ENCODE results near the gene ZSCAN20. TPM values are rescaled to one million over a fixed set of nuclear protein-coding genes. Genes with fewer than 3 reads are reported as not detected.

Gene ZSCAN20
- polyA plus RNA-seq, 2 donors, result 0.51 to 0.75 TPM

GRCh38 chr1:33443080-33443704, 29.3 kb upstream of the ZSCAN20 start:
- Histone ChIP-seq H3K4me1 (ENCODE audit: control insufficient read depth in 2 of 2, insufficient read depth in 2 of 2, low read length in 1 of 2) (no peaks in the 10 kb centered on the region), H3K9me3 (ENCODE audit: control insufficient read depth in 2 of 2, insufficient read depth in 1 of 2, low read depth in 1 of 2, low read length in 1 of 2) (no peaks in the 10 kb centered on the region), H3K4me3 (ENCODE audit: low read depth in 1 of 2, low read length in 2 of 2) (no peak overlapping the region), H3K27ac (ENCODE audit: low read depth in 2 of 2, low read length in 1 of 2) (no peak overlapping the region), H3K27me3 (ENCODE audit: control insufficient read depth in 1 of 2, insufficient read depth in 2 of 2, low read length in 2 of 2) (no peaks in the 10 kb centered on the region), H3K36me3 (ENCODE audit: control insufficient read depth in 2 of 2, insufficient read depth in 2 of 2, low read length in 1 of 2) (no peaks in the 10 kb centered on the region)
- 38 to 47% methylated on average over 4 of the region's 4 CpGs for WGBS, 2 donors

GRCh38 chr1:33443705-33444180, 28.7 kb upstream of the ZSCAN20 start:
- H3K27me3 ChIP-seq (ENCODE audit: control insufficient read depth in 1 of 2, insufficient read depth in 2 of 2, low read length in 2 of 2), result no peaks in the 10 kb centered on the region
- no peaks in the 10 kb centered on the region for H3K9me3 ChIP-seq (ENCODE audit: control insufficient read depth in 2 of 2, insufficient read depth in 1 of 2, low read depth in 1 of 2, low read length in 1 of 2)
- no peak overlapping the region for H3K27ac ChIP-seq (ENCODE audit: low read depth in 2 of 2, low read length in 1 of 2)
- 62 to 69% methylated on average over 6 of the region's 6 CpGs for WGBS, 2 donors
- H3K36me3 ChIP-seq (ENCODE audit: control insufficient read depth in 2 of 2, insufficient read depth in 2 of 2, low read length in 1 of 2), result no peaks in the 10 kb centered on the region
- H3K4me1 ChIP-seq (ENCODE audit: control insufficient read depth in 2 of 2, insufficient read depth in 2 of 2, low read length in 1 of 2), result no peaks in the 10 kb centered on the region
- H3K4me3 ChIP-seq (ENCODE audit: low read depth in 1 of 2, low read length in 2 of 2), result no peak overlapping the region

GRCh38 chr1:33445108-33445507, 27.3 kb upstream of the ZSCAN20 start:
- no peaks in the 10 kb centered on the region for H3K27me3 ChIP-seq (ENCODE audit: control insufficient read depth in 1 of 2, insufficient read depth in 2 of 2, low read length in 2 of 2)
- no peak overlapping the region for H3K27ac ChIP-seq (ENCODE audit: low read depth in 2 of 2, low read length in 1 of 2)
- H3K4me1 ChIP-seq (ENCODE audit: control insufficient read depth in 2 of 2, insufficient read depth in 2 of 2, low read length in 1 of 2), result no peaks in the 10 kb centered on the region
- H3K9me3 ChIP-seq (ENCODE audit: control insufficient read depth in 2 of 2, insufficient read depth in 1 of 2, low read depth in 1 of 2, low read length in 1 of 2), result no peaks in the 10 kb centered on the region
- 81 to 83% methylated on average over 6 of the region's 6 CpGs for WGBS, 2 donors
- H3K4me3 ChIP-seq (ENCODE audit: low read depth in 1 of 2, low read length in 2 of 2), result no peak overlapping the region
- no peaks in the 10 kb centered on the region for H3K36me3 ChIP-seq (ENCODE audit: control insufficient read depth in 2 of 2, insufficient read depth in 2 of 2, low read length in 1 of 2)

GRCh38 chr1:33446590-33446989, 25.9 kb upstream of the ZSCAN20 start:
- H3K27ac ChIP-seq (ENCODE audit: low read depth in 2 of 2, low read length in 1 of 2), result no peak overlapping the region
- H3K9me3 ChIP-seq (ENCODE audit: control insufficient read depth in 2 of 2, insufficient read depth in 1 of 2, low read depth in 1 of 2, low read length in 1 of 2), result no peaks in the 10 kb centered on the region
- H3K4me3 ChIP-seq (ENCODE audit: low read depth in 1 of 2, low read length in 2 of 2), result no peak overlapping the region
- WGBS, 2 donors, result 85 to 89% methylated on average over 3 of the region's 3 CpGs
- H3K27me3 ChIP-seq (ENCODE audit: control insufficient read depth in 1 of 2, insufficient read depth in 2 of 2, low read length in 2 of 2), result no peaks in the 10 kb centered on the region
- H3K36me3 ChIP-seq (ENCODE audit: control insufficient read depth in 2 of 2, insufficient read depth in 2 of 2, low read length in 1 of 2), result no peaks in the 10 kb centered on the region
- no peaks in the 10 kb centered on the region for H3K4me1 ChIP-seq (ENCODE audit: control insufficient read depth in 2 of 2, insufficient read depth in 2 of 2, low read length in 1 of 2)

GRCh38 chr1:33454646-33455282, 17.7 kb upstream of the ZSCAN20 start:
- 89 to 94% methylated on average over 8 of the region's 8 CpGs for WGBS, 2 donors
- Histone ChIP-seq H3K27me3 (ENCODE audit: control insufficient read depth in 1 of 2, insufficient read depth in 2 of 2, low read length in 2 of 2) (no peaks in the 10 kb centered on the region), H3K36me3 (ENCODE audit: control insufficient read depth in 2 of 2, insufficient read depth in 2 of 2, low read length in 1 of 2) (no peaks in the 10 kb centered on the region), H3K27ac (ENCODE audit: low read depth in 2 of 2, low read length in 1 of 2) (no peak overlapping the region), H3K4me1 (ENCODE audit: control insufficient read depth in 2 of 2, insufficient read depth in 2 of 2, low read length in 1 of 2) (no peaks in the 10 kb centered on the region), H3K4me3 (ENCODE audit: low read depth in 1 of 2, low read length in 2 of 2) (no peak overlapping the region), H3K9me3 (ENCODE audit: control insufficient read depth in 2 of 2, insufficient read depth in 1 of 2, low read depth in 1 of 2, low read length in 1 of 2) (no peaks in the 10 kb centered on the region)

GRCh38 chr1:33455539-33456501, 16.6 kb upstream of the ZSCAN20 start:
- Histone ChIP-seq H3K27me3 (ENCODE audit: control insufficient read depth in 1 of 2, insufficient read depth in 2 of 2, low read length in 2 of 2) (no peaks in the 10 kb centered on the region), H3K4me1 (ENCODE audit: control insufficient read depth in 2 of 2, insufficient read depth in 2 of 2, low read length in 1 of 2) (no peaks in the 10 kb centered on the region), H3K36me3 (ENCODE audit: control insufficient read depth in 2 of 2, insufficient read depth in 2 of 2, low read length in 1 of 2) (no peaks in the 10 kb centered on the region), H3K27ac (ENCODE audit: low read depth in 2 of 2, low read length in 1 of 2) (peak overlapping the region in 1 of 2 donors; percentile 37), H3K4me3 (ENCODE audit: low read depth in 1 of 2, low read length in 2 of 2) (no peak overlapping the region), H3K9me3 (ENCODE audit: control insufficient read depth in 2 of 2, insufficient read depth in 1 of 2, low read depth in 1 of 2, low read length in 1 of 2) (no peaks in the 10 kb centered on the region)
- WGBS, 2 donors, result 47 to 48% methylated on average over 8 of the region's 8 CpGs

GRCh38 chr1:33456502-33456886, 16.0 kb upstream of the ZSCAN20 start:
- WGBS, 2 donors, result 82 to 90% methylated on average over 6 of the region's 6 CpGs
- H3K9me3 ChIP-seq (ENCODE audit: control insufficient read depth in 2 of 2, insufficient read depth in 1 of 2, low read depth in 1 of 2, low read length in 1 of 2), result no peaks in the 10 kb centered on the region
- no peaks in the 10 kb centered on the region for H3K27me3 ChIP-seq (ENCODE audit: control insufficient read depth in 1 of 2, insufficient read depth in 2 of 2, low read length in 2 of 2)
- no peaks in the 10 kb centered on the region for H3K4me1 ChIP-seq (ENCODE audit: control insufficient read depth in 2 of 2, insufficient read depth in 2 of 2, low read length in 1 of 2)
- H3K27ac ChIP-seq (ENCODE audit: low read depth in 2 of 2, low read length in 1 of 2), result no peak overlapping the region
- no peaks in the 10 kb centered on the region for H3K36me3 ChIP-seq (ENCODE audit: control insufficient read depth in 2 of 2, insufficient read depth in 2 of 2, low read length in 1 of 2)
- no peak overlapping the region for H3K4me3 ChIP-seq (ENCODE audit: low read depth in 1 of 2, low read length in 2 of 2)

GRCh38 chr1:33459691-33460090, 12.8 kb upstream of the ZSCAN20 start:
- Histone ChIP-seq H3K27me3 (ENCODE audit: control insufficient read depth in 1 of 2, insufficient read depth in 2 of 2, low read length in 2 of 2) (no peaks in the 10 kb centered on the region), H3K4me1 (ENCODE audit: control insufficient read depth in 2 of 2, insufficient read depth in 2 of 2, low read length in 1 of 2) (no peaks in the 10 kb centered on the region), H3K4me3 (ENCODE audit: low read depth in 1 of 2, low read length in 2 of 2) (no peak overlapping the region), H3K27ac (ENCODE audit: low read depth in 2 of 2, low read length in 1 of 2) (peak overlapping the region; percentile 19 to 77), H3K36me3 (ENCODE audit: control insufficient read depth in 2 of 2, insufficient read depth in 2 of 2, low read length in 1 of 2) (no peaks in the 10 kb centered on the region), H3K9me3 (ENCODE audit: control insufficient read depth in 2 of 2, insufficient read depth in 1 of 2, low read depth in 1 of 2, low read length in 1 of 2) (no peaks in the 10 kb centered on the region)
- 81 to 86% methylated on average over 4 of the region's 4 CpGs for WGBS, 2 donors

- Histone ChIP-seq H3K36me3 (ENCODE audit: control insufficient read depth in 2 of 2, insufficient read depth in 2 of 2, low read length in 1 of 2) (no peaks in the 10 kb centered on the region), H3K27ac (ENCODE audit: low read depth in 2 of 2, low read length in 1 of 2) (peak overlapping the region; percentile 19 to 77), H3K4me1 (ENCODE audit: control insufficient read depth in 2 of 2, insufficient read depth in 2 of 2, low read length in 1 of 2) (no peaks in the 10 kb centered on the region), H3K27me3 (ENCODE audit: control insufficient read depth in 1 of 2, insufficient read depth in 2 of 2, low read length in 2 of 2) (no peaks in the 10 kb centered on the region), H3K4me3 (ENCODE audit: low read depth in 1 of 2, low read length in 2 of 2) (no peak overlapping the region), H3K9me3 (ENCODE audit: control insufficient read depth in 2 of 2, insufficient read depth in 1 of 2, low read depth in 1 of 2, low read length in 1 of 2) (no peaks in the 10 kb centered on the region)
- 59 to 60% methylated on average over 3 of the region's 3 CpGs for WGBS, 2 donors
Observed at GRCh38 chr1:33460144-33460543, 12.3 kb upstream of the ZSCAN20 start.

Measured in esophagus (tissue), 2 donors.